Gastrocnemius medialis (tissue), 4 donors: ENCODE results near the gene TCF7L2. TPM values are rescaled to one million over a fixed set of nuclear protein-coding genes. Genes with fewer than 3 reads are reported as not detected.

Experiments used
- ATAC-seq, 2 donors: fragments of 150-250 bp; one replicate each; pipeline ENCODE4 v1.9.1; 2016
- DNase-seq, 2 donors: peaks; one replicate each; pipeline ENCODE4 v3.0.0-alpha.2; 2019
- H3K27ac ChIP-seq, 4 donors: fragments of 200-600 bp; sonication (generic); 1 replicate in 1 of 4; 2 replicates in 3 of 4; pipeline ENCODE4 v1.5.1; 2016 to 2018; ENCODE audit warnings: mild to moderate bottlenecking in 2 of 4, moderate library complexity in 1 of 4
- H3K27me3 ChIP-seq, 3 donors: fragments of 200-600 bp; sonication (generic) in 2 of 3; 1 replicate in 1 of 3; 2 replicates in 2 of 3; pipeline versions ENCODE4 v1.5.1 to v1.6.0; 2016 to 2019; ENCODE audit warnings: mild to moderate bottlenecking in 1 of 3, moderate library complexity in 1 of 3
- H3K36me3 ChIP-seq, 2 donors: fragments of 200-600 bp; sonication (generic) in 1 of 2; one replicate each; pipeline ENCODE4 v1.5.1; 2017 to 2018
- H3K4me1 ChIP-seq, 2 donors: fragments of 200-600 bp; sonication (generic) in 1 of 2; one replicate each; pipeline ENCODE4 v1.5.1; 2016 to 2017; ENCODE audit warnings: mild to moderate bottlenecking in 2 of 2
- H3K4me3 ChIP-seq, 4 donors: fragments of 200-600 bp; sonication (generic) in 3 of 4; 1 replicate in 1 of 4; 2 replicates in 3 of 4; pipeline ENCODE4 v1.5.1; 2016 to 2019; ENCODE audit warnings: mild to moderate bottlenecking in 2 of 4
- H3K9me3 ChIP-seq, 3 donors: fragments of 200-600 bp; sonication (generic) in 2 of 3; 1 replicate in 1 of 3; 2 replicates in 2 of 3; pipeline ENCODE4 v1.5.1; 2016 to 2019
- CTCF ChIP-seq, 5 experiments: fragments of 450-650 bp in 3 of 5; fragments of 200-600 bp in 2 of 5; sonication (generic) in 2 of 5; IDR thresholded peaks in 4 of 5; conservative IDR thresholded peaks in 1 of 5; 1 replicate in 4 of 5; 2 replicates in 1 of 5; pipeline ENCODE4 v1.5.1; 2016 to 2019; ENCODE audit warnings: antibody characterized with exemption in 5 of 5, mild to moderate bottlenecking in 3 of 5, moderate library complexity in 3 of 5
- POLR2A ChIP-seq, 2 donors: fragments of 450-650 bp; IDR thresholded peaks; one replicate each; pipeline ENCODE4 v1.6.1; 2017; ENCODE audit warnings: antibody characterized with exemption in 2 of 2, mild to moderate bottlenecking in 2 of 2, moderate library complexity in 2 of 2
- in situ Hi-C, 4 donors: fragments of 200-750 bp; cut with MboI; loops; one replicate each; pipeline versions ENCODE4 v1.15.0 to v1.8.0; 2017; ENCODE audit warnings: low sequenced_read_pairs in 4 of 4
- intact Hi-C: fragments of 100-400 bp; cut with DNase I; formaldehyde crosslinking; loops from one replicate; pipeline ENCODE4 v1.15.1; 2023; ENCODE audit warnings: low total_unique reads
- total RNA-seq, 4 donors: library from RNA; depleted of rRNA; stranded (reverse); fragments of >200 nt; gene quantifications; one replicate each; pipeline versions ENCODE4 v1.1.0 to v1.2.3, GENCODE V29; 2016

TCF7L2 gene
- total RNA-seq, 4 donors from 2014 or later: 4.6 to 5.1 (median 5.0) TPM

- TF ChIP-seq POLR2A (IDR thresholded peaks at IDR 0.05): no peak
- Histone ChIP-seq H3K27me3 (no peaks in the 10 kb centered on the region), H3K27ac (no peak overlapping the region), H3K36me3 (no peaks in the 10 kb centered on the region), H3K4me1 (peaks cover 1 to 13% of the 10 kb centered on the region in 2 donors), H3K9me3 (no peaks in the 10 kb centered on the region), H3K4me3 (no peak overlapping the region)
- in situ Hi-C loops (no loop called here), intact Hi-C loops (no loop called here)
- ATAC-seq (no peak), DNase-seq (no peak)
These were observed 30.9 kb downstream of the TCF7L2 start for GRCh38 chr10:112980937-112981336.

- H3K4me3 ChIP-seq: no peak overlapping the region
These were observed 31.5 kb downstream of the TCF7L2 start for GRCh38 chr10:112981553-112981952.

GRCh38 chr10:112983444-112984056 lies 33.5 kb downstream of the TCF7L2 start:
- DNase-seq (no peak), ATAC-seq (no peak)
- H3K27me3 ChIP-seq: no peaks in the 10 kb centered on the region
- peaks cover 7 to 17% of the 10 kb centered on the region in 2 donors for H3K4me1 ChIP-seq
- no peaks in the 10 kb centered on the region for H3K9me3 ChIP-seq
- no peak overlapping the region for H3K27ac ChIP-seq
- in situ Hi-C loops: no loop called here
- intact Hi-C loops: no loop called here
- no peaks in the 10 kb centered on the region for H3K36me3 ChIP-seq
- H3K4me3 ChIP-seq: no peak overlapping the region
- TF ChIP-seq CTCF (IDR thresholded peaks at IDR 0.05 in 4 of 5, conservative IDR thresholded peaks at IDR 0.05 in 1 of 5) (no peak), POLR2A (IDR thresholded peaks at IDR 0.05) (no peak)

More at GRCh38 chr10:112981553-112981952, 31.5 kb downstream of the TCF7L2 start:
- in situ Hi-C loops: no loop called here
- ATAC-seq (no peak), DNase-seq (no peak)
- no peaks in the 10 kb centered on the region for H3K9me3 ChIP-seq
- intact Hi-C loops: no loop called here
- H3K4me1 ChIP-seq: peaks cover 6 to 15% of the 10 kb centered on the region in 2 donors
- H3K27ac ChIP-seq: no peak overlapping the region
- no peaks in the 10 kb centered on the region for H3K36me3 ChIP-seq
- TF ChIP-seq POLR2A (IDR thresholded peaks at IDR 0.05) (no peak), CTCF (IDR thresholded peaks at IDR 0.05 in 4 of 5, conservative IDR thresholded peaks at IDR 0.05 in 1 of 5) (no peak)
- no peaks in the 10 kb centered on the region for H3K27me3 ChIP-seq

- Histone ChIP-seq H3K27ac (no peak overlapping the region), H3K4me1 (peaks cover 16 to 23% of the 10 kb centered on the region in 2 donors), H3K9me3 (no peaks in the 10 kb centered on the region), H3K36me3 (no peaks in the 10 kb centered on the region), H3K27me3 (no peaks in the 10 kb centered on the region), H3K4me3 (no peak overlapping the region)
- no peak for TF ChIP-seq POLR2A (IDR thresholded peaks at IDR 0.05)
- TF ChIP-seq CTCF (IDR thresholded peaks at IDR 0.05 in 4 of 5, conservative IDR thresholded peaks at IDR 0.05 in 1 of 5): no peak
- DNase-seq: no peak
- intact Hi-C loops: no loop called here
- in situ Hi-C loops: no loop called here
- ATAC-seq: no peak
These were observed 34.7 kb downstream of the TCF7L2 start for GRCh38 chr10:112984756-112985155.

- no peak for DNase-seq
These were observed 35.9 kb downstream of the TCF7L2 start for GRCh38 chr10:112985690-112986543.

More at GRCh38 chr10:112985690-112986543, 35.9 kb downstream of the TCF7L2 start:
- Histone ChIP-seq H3K4me3 (no peak overlapping the region), H3K27ac (no peak overlapping the region), H3K27me3 (no peaks in the 10 kb centered on the region), H3K9me3 (no peaks in the 10 kb centered on the region), H3K36me3 (no peaks in the 10 kb centered on the region), H3K4me1 (peaks cover 16 to 23% of the 10 kb centered on the region in 2 donors)
- no peak for TF ChIP-seq CTCF (IDR thresholded peaks at IDR 0.05 in 4 of 5, conservative IDR thresholded peaks at IDR 0.05 in 1 of 5)
- no peak for TF ChIP-seq POLR2A (IDR thresholded peaks at IDR 0.05)
- in situ Hi-C loops: no loop called here
- ATAC-seq: no peak
- intact Hi-C loops: no loop called here
